OCI-LY7 (cell line): ENCODE results near the gene TRIM52.

Experiments
- EZH2phosphoT487 ChIP-seq: fragments of 200-600 bp; sonication (generic); IDR thresholded peaks from 2 replicates; pipeline ENCODE4 v1.6.1; 2018; ENCODE audit warnings: low read depth, borderline replicate concordance, mild to moderate bottlenecking, mixed run types, antibody characterized with exemption, low read length, moderate library complexity, mixed read lengths
- TF ChIP-seq, protein P1 (sequence below): fragments of 200-600 bp; sonication (generic); conservative IDR thresholded peaks from 2 replicates; pipeline ENCODE4 v1.5.1; 2014; ENCODE audit warnings: mild to moderate bottlenecking, antibody characterized with exemption, low read length, moderate library complexity, mixed read lengths

DNA sequence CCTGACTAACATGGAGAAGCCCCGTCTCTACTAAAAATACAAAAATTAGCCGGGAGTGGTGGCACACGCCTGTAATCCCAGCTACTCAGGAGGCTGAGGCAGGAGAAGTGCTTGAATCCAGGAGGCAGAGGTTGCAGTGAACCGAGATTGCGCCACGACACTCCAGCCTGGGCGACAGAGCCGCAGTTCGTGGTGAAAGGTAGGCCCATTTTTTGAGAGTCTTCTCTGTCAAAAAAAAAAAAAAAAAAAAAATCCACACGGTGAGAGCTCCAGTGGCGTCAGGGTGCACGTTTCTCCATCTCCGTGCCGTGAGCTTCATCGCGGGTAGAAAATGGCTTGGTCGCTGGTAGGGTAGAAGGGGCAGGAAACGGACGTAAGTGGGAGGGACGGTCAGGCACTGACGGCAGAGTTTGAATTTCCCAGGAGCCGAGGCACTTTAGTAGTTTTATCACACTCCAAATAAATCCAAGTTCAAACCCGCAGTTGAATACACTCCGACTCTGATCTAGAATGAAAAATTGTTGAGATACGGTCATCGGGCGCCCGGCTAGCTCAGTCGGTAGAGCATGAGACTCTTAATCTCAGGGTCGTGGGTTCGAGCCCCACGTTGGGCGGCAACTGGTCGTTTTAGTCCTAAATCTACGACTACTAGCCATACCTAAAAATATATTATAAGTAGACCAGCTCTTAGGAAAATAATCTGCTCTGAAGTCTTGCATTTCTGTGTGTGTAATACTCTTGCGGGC, 53.6 kb downstream of the TRIM52 start:
- TF ChIP-seq, protein P1, sequence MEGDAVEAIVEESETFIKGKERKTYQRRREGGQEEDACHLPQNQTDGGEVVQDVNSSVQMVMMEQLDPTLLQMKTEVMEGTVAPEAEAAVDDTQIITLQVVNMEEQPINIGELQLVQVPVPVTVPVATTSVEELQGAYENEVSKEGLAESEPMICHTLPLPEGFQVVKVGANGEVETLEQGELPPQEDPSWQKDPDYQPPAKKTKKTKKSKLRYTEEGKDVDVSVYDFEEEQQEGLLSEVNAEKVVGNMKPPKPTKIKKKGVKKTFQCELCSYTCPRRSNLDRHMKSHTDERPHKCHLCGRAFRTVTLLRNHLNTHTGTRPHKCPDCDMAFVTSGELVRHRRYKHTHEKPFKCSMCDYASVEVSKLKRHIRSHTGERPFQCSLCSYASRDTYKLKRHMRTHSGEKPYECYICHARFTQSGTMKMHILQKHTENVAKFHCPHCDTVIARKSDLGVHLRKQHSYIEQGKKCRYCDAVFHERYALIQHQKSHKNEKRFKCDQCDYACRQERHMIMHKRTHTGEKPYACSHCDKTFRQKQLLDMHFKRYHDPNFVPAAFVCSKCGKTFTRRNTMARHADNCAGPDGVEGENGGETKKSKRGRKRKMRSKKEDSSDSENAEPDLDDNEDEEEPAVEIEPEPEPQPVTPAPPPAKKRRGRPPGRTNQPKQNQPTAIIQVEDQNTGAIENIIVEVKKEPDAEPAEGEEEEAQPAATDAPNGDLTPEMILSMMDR, result no peak
- TF ChIP-seq EZH2phosphoT487, result no peak
